Germinal center (tissue), 1 donor: ENCODE measurements around the gene PLPP6.

ENCODE experiments used
- DNase-seq: peaks from one replicate; pipeline ENCODE4 v3.0.0; 2012; ENCODE audit warnings: mixed read lengths, low spot score

The PLPP6 gene

DNA sequence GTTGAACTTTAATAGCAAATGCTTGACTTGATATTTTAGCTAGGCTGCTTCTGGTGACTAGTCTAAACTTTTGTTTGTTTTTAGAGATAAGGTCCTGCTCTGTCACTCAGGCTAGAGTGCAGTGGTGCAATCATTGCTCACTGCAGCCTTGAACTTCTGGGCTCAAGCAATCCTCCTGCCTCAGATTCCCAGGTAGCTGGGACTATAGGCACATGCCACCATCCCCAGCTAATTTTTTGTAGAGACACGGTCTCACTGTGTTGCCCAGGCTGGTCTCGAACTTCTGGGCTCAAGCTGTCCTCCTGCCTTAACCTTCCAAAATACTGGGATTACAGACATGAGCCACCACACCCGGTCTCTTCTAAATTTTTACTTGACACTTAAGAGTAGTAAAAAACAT is 38.0 kb downstream of the PLPP6 start:
- no peak for DNase-seq

DNA sequence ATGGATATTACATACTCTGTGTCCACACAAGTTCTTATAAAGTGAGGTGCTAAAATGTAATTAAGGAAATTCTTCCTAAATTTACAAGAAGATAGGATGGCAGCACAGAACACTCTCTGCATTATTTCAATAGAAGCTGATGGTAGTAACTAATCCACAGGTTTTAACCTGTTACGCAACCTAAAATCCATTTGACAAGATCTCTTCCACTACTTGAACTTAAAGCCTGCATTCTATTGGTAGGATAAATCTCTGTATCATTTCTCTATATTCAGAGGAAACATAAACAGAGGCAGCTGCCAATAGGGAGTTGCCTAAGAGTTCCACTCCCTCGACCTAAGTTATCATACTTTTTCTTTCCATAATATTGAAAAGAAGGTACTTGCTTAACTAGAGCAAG is 38.8 kb downstream of the PLPP6 start:
- no peak for DNase-seq

DNA sequence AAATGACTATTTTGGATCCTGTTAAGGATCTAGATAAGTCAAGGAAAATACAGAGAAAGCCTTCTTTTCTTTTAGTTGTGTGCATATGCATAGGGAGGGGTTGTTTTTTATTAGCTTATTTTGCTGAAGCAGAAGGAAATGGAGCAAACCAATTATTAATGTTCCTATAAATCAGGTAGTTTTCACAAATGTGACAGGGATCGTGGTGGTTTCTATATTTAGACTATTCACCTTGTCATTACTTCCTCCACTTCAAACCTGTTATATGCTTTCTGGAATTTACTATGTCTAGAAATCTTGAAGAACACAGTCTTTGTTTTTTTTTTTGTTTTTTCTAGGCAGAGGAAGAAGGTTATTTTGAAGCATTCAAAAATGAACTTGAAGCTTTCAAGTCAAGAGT is 39.4 kb downstream of the PLPP6 start:
- DNase-seq, result no peak

DNA sequence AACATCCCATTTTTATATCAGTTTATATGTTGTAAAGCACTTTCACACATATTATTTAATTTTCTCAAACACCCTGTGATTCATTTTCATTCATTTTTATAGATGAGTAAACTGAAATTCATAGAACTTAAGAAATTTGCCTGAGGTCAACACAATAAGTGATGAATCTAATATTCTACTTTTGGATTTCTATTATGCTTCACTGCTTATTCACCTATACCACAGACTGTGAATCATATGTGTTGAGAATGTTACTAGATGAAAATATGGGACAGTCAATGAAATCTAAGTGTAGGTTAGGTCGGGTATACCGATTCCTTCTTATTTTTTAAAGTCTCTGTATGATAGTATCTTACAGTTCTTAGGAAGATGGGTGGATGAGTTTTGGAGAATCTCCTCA is 42.0 kb downstream of the PLPP6 start:
- DNase-seq, result no peak

DNA sequence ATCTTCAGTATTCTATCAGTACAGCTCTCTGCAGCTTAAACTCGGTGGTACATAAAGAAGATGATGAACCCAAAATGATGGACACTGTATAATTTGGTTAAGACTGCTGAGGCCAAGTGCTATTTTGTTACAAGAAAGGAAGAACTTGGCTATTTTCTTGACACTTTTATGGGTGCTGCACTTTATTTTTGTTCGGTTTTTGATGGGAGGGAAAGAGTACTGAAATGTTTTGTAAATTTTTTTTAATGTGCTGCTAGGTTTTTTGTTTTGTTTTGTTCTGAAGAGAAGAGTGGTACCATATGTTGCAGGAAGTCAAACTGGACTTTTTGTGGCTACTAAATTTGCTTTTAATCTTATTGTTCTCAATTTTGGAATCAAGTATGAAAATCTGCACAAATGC is 43.9 kb downstream of the PLPP6 start:
- no peak for DNase-seq

GRCh38 chr9:4706971-4707622 is 45.0 kb downstream of the PLPP6 start:
- no peak for DNase-seq

DNA sequence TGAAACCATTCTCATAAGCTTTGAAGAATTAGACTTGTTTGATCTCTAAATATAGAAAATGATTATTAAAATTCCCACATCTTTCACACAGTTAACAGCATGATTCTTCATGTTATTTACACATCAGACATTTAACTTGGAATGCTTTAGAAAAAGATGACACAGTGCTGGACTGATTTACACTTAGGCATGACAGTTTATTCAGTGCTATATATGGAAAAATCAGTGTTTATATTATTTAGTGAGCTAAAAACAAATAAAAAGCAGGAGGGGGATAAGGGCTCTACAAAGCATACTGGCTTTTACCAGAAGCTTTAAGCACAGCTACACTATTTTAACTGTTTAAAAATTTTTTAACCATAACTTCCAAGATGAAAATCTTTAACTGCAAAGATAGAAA is 47.3 kb downstream of the PLPP6 start:
- no peak for DNase-seq

DNA sequence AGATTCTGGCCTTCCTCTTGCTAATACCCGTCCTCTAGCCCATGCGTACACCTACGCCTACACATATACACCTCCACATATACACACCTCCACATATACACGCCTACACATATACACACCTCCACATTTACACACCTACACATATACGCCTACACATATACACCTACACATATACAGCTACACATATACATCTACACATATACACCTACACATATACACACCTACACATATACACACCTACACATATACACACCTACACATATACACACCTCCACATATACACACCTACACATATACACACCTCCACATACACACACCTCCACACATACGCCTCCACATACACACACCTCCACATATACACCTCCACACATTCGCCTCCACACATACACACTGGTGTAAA is 51.8 kb downstream of the PLPP6 start:
- no peak for DNase-seq

DNA sequence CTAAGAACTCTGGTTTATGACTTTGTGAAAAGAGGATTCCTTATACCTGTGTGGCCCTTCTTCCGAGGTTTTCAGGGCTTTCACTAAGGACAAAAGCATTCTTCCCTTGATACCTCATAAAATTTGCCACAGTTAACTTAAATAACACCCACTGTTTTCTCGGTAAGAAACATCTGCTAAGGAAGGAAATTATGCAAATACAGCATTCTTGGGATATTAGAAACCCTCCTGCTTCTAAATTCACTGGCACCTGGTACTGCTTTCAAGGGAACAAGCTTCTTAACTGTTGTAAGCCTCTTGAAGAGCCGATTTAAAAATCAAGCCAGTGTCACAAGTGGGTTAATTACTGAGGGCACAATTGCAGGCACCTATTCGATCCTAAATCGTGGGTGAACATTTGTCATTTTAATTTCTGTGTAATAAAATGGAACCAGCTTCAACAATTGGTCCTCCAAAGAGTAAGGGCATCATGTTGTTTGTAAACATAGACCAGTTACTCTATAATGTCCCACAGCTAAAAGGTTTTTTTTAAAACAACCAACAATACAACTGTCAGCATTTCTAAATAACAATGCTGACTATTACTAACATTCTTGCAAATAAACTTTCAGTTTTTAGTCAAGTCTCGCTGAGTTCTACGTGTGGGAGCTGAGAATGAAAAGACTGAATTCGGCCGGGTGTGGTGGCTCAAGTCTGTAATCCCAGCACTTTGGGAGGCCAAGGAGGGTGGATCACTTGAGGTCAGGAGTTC is 52.3 kb downstream of the PLPP6 start:
- DNase-seq, result no peak
